ENCODE measurements around the gene CNTD1.

The CNTD1 gene

GRCh38 chr17:42846594-42847280, 48.1 kb downstream of the CNTD1 start:
- no peaks in the 10 kb centered on the region for H3K9me3 ChIP-seq (ENCODE audit: insufficient read depth, low read length, severe bottlenecking)

GRCh38 chr17:42848093-42848492, 49.4 kb downstream of the CNTD1 start:
- no peaks in the 10 kb centered on the region for H3K4me1 ChIP-seq (ENCODE audit: insufficient read depth, low read length)
- TF ChIP-seq EZH2 (IDR thresholded peaks at IDR 0.05; ENCODE audit: borderline replicate concordance, low read depth, low read length, severe bottlenecking) (no peak), CTCF (IDR thresholded peaks at IDR 0.05; ENCODE audit: borderline replicate concordance, extremely low read depth, low read length, poor library complexity, severe bottlenecking) (no peak)

More at GRCh38 chr17:42846594-42847280, 48.1 kb downstream of the CNTD1 start:
- H3K4me1 ChIP-seq (ENCODE audit: insufficient read depth, low read length) = no peaks in the 10 kb centered on the region
- H3K9ac ChIP-seq (ENCODE audit: low read depth, low read length) = no peak overlapping the region
- no peak overlapping the region for H3K4me2 ChIP-seq (ENCODE audit: insufficient read depth, low read length)
- H3K4me3 ChIP-seq (ENCODE audit: low read depth in 1 of 2, low read length in 2 of 2) = no peak overlapping the region
- H3K36me3 ChIP-seq (ENCODE audit: insufficient read depth, low read length) = peaks cover 40% of the 10 kb centered on the region
- no peak overlapping the region for H3K27ac ChIP-seq (ENCODE audit: low read length)
- H3K79me2 ChIP-seq (ENCODE audit: insufficient read depth, low read length) = no peaks in the 10 kb centered on the region
- no peak for TF ChIP-seq CTCF (IDR thresholded peaks at IDR 0.05; ENCODE audit: borderline replicate concordance, extremely low read depth, low read length, poor library complexity, severe bottlenecking)
- TF ChIP-seq EZH2 (IDR thresholded peaks at IDR 0.05; ENCODE audit: borderline replicate concordance, low read depth, low read length, severe bottlenecking) = no peak
- peaks cover 16% of the 10 kb centered on the region for H4K20me1 ChIP-seq (ENCODE audit: insufficient read depth, low read length)
- no peak overlapping the region for H2AFZ ChIP-seq (ENCODE audit: low read depth, low read length)
- ATAC-seq (ENCODE audit: insufficient read depth, low read depth) = no peak
- DNase-seq = no peak
- H3K27me3 ChIP-seq (ENCODE audit: insufficient read depth, low read length, poor library complexity) = no peaks in the 10 kb centered on the region

DNA sequence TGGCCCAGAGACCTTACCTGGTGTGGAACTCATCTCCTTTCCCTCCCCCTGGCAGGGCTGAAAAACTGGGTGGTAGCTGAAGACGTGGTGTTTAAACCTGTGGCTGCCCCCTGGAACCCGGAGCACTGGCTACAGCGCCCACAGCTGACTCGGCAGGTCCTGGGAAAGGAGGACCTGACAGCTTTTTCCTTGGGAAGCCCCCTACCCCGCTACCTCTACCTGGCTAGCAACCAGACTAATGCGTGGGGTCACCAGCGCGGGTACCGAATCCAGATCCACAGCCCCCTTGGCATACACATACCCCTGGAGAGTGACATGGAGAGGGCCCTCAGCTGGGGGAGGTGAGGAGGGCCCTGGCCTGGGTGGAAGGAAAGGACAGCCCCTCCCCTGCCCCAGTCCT, 50.4 kb downstream of the CNTD1 start:
- TF ChIP-seq EZH2 (IDR thresholded peaks at IDR 0.05; ENCODE audit: borderline replicate concordance, low read depth, low read length, severe bottlenecking) (no peak), CTCF (IDR thresholded peaks at IDR 0.05; ENCODE audit: borderline replicate concordance, extremely low read depth, low read length, poor library complexity, severe bottlenecking) (no peak)
- no peaks in the 10 kb centered on the region for H3K4me1 ChIP-seq (ENCODE audit: insufficient read depth, low read length)
- DNase-seq (no peak), ATAC-seq (ENCODE audit: insufficient read depth, low read depth) (no peak)
- H3K4me3 ChIP-seq (ENCODE audit: low read depth in 1 of 2, low read length in 2 of 2) = no peak overlapping the region
- no peak overlapping the region for H3K9ac ChIP-seq (ENCODE audit: low read depth, low read length)
- no peak overlapping the region for H2AFZ ChIP-seq (ENCODE audit: low read depth, low read length)
- H3K27me3 ChIP-seq (ENCODE audit: insufficient read depth, low read length, poor library complexity) = no peaks in the 10 kb centered on the region
- no peak overlapping the region for H3K4me2 ChIP-seq (ENCODE audit: insufficient read depth, low read length)
- H4K20me1 ChIP-seq (ENCODE audit: insufficient read depth, low read length) = peaks cover 12% of the 10 kb centered on the region
- H3K9me3 ChIP-seq (ENCODE audit: insufficient read depth, low read length, severe bottlenecking) = no peaks in the 10 kb centered on the region
- H3K27ac ChIP-seq (ENCODE audit: low read length) = no peak overlapping the region
- no peaks in the 10 kb centered on the region for H3K79me2 ChIP-seq (ENCODE audit: insufficient read depth, low read length)
- H3K36me3 ChIP-seq (ENCODE audit: insufficient read depth, low read length) = peaks cover 17% of the 10 kb centered on the region

More at GRCh38 chr17:42848093-42848492, 49.4 kb downstream of the CNTD1 start:
- ATAC-seq (ENCODE audit: insufficient read depth, low read depth) = no peak
- H3K27me3 ChIP-seq (ENCODE audit: insufficient read depth, low read length, poor library complexity) = no peaks in the 10 kb centered on the region
- H3K4me3 ChIP-seq (ENCODE audit: low read depth in 1 of 2, low read length in 2 of 2) = no peak overlapping the region
- H3K4me2 ChIP-seq (ENCODE audit: insufficient read depth, low read length) = no peak overlapping the region
- no peak overlapping the region for H3K9ac ChIP-seq (ENCODE audit: low read depth, low read length)
- no peaks in the 10 kb centered on the region for H3K9me3 ChIP-seq (ENCODE audit: insufficient read depth, low read length, severe bottlenecking)
- H3K79me2 ChIP-seq (ENCODE audit: insufficient read depth, low read length) = no peaks in the 10 kb centered on the region
- no peak overlapping the region for H2AFZ ChIP-seq (ENCODE audit: low read depth, low read length)
- no peak overlapping the region for H3K27ac ChIP-seq (ENCODE audit: low read length)
- H3K36me3 ChIP-seq (ENCODE audit: insufficient read depth, low read length) = peaks cover 26% of the 10 kb centered on the region
- peaks cover 16% of the 10 kb centered on the region for H4K20me1 ChIP-seq (ENCODE audit: insufficient read depth, low read length)
- no peak for DNase-seq
